SJSA1 (cell line): ENCODE data around the gene HNRNPA3. TPM values are rescaled to one million over a fixed set of nuclear protein-coding genes. Genes with fewer than 3 reads are reported as not detected.
"Not testable (repeated sequence)": the region's sequence is repeated elsewhere in the genome, so short reads cannot be mapped to it uniquely, and the experiment has no call there.

Experiments
- DNase-seq, 2 experiments: peaks; one replicate each; pipeline ENCODE4 v3.0.0-alpha.2; 2015 to 2020; ENCODE audit warnings: low spot score in 2 of 2, low read depth in 1 of 2
- H3K27ac ChIP-seq: fragments of 250-450 bp; sonication (Bioruptor Pico); 2 replicates; pipeline ENCODE4 v1.5.1; 2020; ENCODE audit warnings: mild to moderate bottlenecking, moderate library complexity
- H3K27me3 ChIP-seq: fragments of 250-450 bp; sonication (Bioruptor Pico); replicated peaks from 2 replicates; pipeline ENCODE4 v1.5.1; 2020; ENCODE audit warnings: mild to moderate bottlenecking, moderate library complexity
- H3K36me3 ChIP-seq: fragments of 250-450 bp; sonication (Bioruptor Pico); 2 replicates; pipeline ENCODE4 v1.5.1; 2020; ENCODE audit warnings: mild to moderate bottlenecking
- H3K4me1 ChIP-seq: fragments of 250-450 bp; sonication (Bioruptor Pico); replicated peaks from 2 replicates; pipeline ENCODE4 v1.6.1; 2021; ENCODE audit warnings: mild to moderate bottlenecking
- H3K4me3 ChIP-seq: fragments of 250-450 bp; sonication (Bioruptor Pico); 2 replicates; pipeline ENCODE4 v1.5.1; 2020; ENCODE audit warnings: mild to moderate bottlenecking
- H3K9me3 ChIP-seq: fragments of 250-450 bp; sonication (Bioruptor Pico); replicated peaks from 2 replicates; pipeline ENCODE4 v1.5.1; 2020; ENCODE audit warnings: mild to moderate bottlenecking
- total RNA-seq: library from RNA; depleted of rRNA; stranded (reverse); fragments of >200 nt; shearing (Covaris generic); gene quantifications from 2 replicates; pipeline ENCODE4 v1.2.3, GENCODE V29; 2014

HNRNPA3 gene
- total RNA-seq, 1 experiment from 2014 or later = 73.1 TPM

DNA sequence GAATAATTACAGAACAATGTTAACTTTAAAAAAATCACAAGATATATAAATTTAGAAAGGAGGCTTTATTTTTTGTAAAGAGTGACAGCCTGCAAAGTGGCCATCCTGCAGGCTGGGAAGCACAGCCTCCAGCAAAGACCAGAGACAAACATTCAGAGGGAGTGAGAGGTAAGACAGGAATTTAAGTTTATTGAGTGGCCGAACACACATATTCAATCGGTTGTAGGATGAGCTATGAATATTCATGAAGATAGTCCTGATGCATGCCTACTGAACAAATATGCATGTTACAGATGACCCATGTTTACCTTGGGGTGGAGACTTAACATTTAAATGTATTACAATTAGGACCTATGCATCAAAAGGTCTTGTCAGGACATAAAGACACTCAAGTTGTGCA is 33.4 kb upstream of the HNRNPA3 start:
- peaks cover 8% of the 10 kb centered on the region for H3K4me1 ChIP-seq
- DNase-seq = no peak
- H3K36me3 ChIP-seq = no peaks in the 10 kb centered on the region
- no peaks in the 10 kb centered on the region for H3K9me3 ChIP-seq
- no peak overlapping the region for H3K4me3 ChIP-seq
- no peaks in the 10 kb centered on the region for H3K27me3 ChIP-seq
- H3K27ac ChIP-seq = no peak overlapping the region

DNA sequence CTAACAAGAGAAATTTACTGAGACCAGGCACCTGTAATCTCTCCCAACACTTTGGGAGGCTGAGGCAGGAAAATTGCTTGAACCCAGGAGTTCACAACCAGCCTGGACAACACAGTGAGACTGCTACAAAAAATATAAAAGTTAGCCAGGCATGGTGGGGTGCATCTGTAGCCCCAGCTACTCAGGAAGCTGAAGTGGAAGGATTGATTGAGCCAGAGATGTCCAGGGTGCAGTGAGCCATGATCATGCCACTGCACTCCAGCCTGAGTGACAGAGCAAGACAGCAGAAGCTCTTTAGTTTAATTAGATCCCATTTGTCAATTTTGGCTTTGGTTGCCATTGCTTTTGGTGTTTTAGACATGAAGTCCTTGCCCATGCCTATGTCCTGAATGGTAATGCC is 32.9 kb upstream of the HNRNPA3 start:
- not testable (repeated sequence) for H3K36me3 ChIP-seq, H3K4me3 ChIP-seq, H3K9me3 ChIP-seq, H3K27ac ChIP-seq, DNase-seq, H3K4me1 ChIP-seq, H3K27me3 ChIP-seq

DNA sequence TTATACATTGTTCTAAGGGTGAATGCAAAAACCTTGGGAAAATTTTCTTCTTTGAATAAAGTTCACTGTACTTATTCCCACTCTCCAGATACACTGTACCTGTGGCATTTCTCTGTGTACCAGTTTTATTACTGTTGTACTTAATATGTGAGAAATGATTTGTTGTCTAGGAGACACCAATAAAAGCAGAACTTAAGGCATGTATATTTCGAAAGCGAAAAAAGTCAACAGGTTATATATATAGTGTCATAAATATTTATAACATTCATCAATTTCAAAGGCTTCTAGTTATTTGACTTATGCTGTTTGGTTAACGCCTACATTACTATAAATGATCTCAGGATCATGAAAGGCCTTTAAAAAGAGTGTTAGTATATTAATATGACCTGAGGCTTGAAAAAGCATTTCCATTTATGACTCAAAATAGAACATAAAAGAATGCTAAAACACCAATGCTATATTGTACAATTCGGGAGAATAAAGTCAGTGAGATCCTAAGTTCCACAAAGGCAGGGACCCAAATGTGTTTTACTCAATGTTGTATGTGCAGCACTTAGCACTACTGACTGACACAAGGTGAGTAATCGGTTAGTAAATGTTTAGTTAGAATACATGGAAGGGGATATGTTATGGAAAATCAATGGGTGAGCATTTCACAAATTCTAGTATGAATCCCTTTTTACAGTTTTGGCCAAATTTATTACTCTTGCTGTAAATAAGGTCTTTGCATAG is 32.2 kb upstream of the HNRNPA3 start:
- H3K27ac ChIP-seq = no peak overlapping the region
- no peak overlapping the region for H3K4me3 ChIP-seq
- no peaks in the 10 kb centered on the region for H3K36me3 ChIP-seq
- no peaks in the 10 kb centered on the region for H3K9me3 ChIP-seq
- DNase-seq = no peak
- peaks cover 8% of the 10 kb centered on the region for H3K4me1 ChIP-seq
- no peaks in the 10 kb centered on the region for H3K27me3 ChIP-seq

DNA sequence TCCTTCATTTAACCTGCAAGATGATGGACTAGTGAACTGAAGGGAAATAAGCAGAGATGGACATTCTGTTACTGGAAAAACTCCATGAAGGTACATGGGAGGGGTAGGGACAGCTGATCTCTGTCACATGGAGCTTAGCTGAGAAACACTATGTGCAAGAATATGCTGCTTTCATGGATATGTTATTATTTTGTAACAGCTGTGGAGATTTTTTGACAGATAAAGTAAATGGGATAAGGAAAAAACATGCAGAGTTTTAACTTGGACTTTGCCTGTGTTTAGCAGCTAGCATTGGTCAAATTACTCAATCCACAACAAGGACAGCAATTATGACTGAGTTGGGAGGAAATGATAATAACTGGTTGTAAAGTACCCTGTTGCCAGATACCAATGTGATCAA is 28.7 kb upstream of the HNRNPA3 start:
- no peak for DNase-seq
- no peaks in the 10 kb centered on the region for H3K27me3 ChIP-seq

DNA sequence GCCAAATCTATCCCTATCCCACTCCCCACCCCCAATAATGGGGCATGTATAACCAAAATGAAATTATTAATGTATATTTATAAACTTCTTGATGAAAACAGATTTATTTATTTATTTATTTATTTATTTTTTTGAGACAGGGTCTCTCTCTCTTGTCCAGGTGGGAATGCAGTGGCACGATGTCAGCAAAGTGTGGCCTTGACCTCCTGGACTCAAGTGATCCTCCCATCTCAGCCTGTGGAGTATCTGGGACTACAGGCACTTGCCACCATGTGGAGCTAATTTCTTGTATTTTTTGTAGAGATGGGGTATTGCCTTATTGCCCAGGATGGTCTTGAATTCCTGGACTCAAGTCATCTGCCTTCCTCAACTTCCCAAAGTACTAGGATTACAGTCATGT is 28.0 kb upstream of the HNRNPA3 start:
- H3K27me3 ChIP-seq = no peaks in the 10 kb centered on the region
- H3K9me3 ChIP-seq = no peaks in the 10 kb centered on the region
- no peaks in the 10 kb centered on the region for H3K4me1 ChIP-seq
- no peak overlapping the region for H3K4me3 ChIP-seq
- no peaks in the 10 kb centered on the region for H3K36me3 ChIP-seq
- DNase-seq = no peak
- H3K27ac ChIP-seq = no peak overlapping the region

More for the DNA sequence above, 28.7 kb upstream of the HNRNPA3 start:
- H3K4me3 ChIP-seq = no peak overlapping the region
- no peaks in the 10 kb centered on the region for H3K9me3 ChIP-seq
- H3K36me3 ChIP-seq = no peaks in the 10 kb centered on the region
- H3K4me1 ChIP-seq = no peaks in the 10 kb centered on the region
- no peak overlapping the region for H3K27ac ChIP-seq

DNA sequence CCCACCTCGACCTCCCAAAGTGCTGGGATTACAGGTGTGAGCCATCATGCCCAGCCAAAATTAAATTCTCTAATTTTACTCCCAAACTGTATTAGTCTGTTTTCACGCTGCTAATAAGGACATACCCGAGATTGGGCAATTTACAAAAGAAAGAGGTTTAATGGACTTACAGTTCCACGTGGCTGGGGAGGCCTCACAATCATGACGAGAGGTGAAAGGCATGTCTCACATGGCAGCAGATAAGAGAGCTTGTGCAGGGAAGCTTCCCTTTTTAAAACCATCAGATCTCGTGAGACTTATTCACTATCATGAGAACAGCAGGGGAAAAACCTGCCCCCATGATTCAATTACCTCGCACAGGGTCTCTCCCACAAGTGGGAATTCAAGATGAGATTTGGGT is 26.6 kb upstream of the HNRNPA3 start:
- H3K27ac ChIP-seq, H3K4me1 ChIP-seq, H3K9me3 ChIP-seq, H3K27me3 ChIP-seq, H3K36me3 ChIP-seq, H3K4me3 ChIP-seq, DNase-seq: not testable (repeated sequence)

DNA sequence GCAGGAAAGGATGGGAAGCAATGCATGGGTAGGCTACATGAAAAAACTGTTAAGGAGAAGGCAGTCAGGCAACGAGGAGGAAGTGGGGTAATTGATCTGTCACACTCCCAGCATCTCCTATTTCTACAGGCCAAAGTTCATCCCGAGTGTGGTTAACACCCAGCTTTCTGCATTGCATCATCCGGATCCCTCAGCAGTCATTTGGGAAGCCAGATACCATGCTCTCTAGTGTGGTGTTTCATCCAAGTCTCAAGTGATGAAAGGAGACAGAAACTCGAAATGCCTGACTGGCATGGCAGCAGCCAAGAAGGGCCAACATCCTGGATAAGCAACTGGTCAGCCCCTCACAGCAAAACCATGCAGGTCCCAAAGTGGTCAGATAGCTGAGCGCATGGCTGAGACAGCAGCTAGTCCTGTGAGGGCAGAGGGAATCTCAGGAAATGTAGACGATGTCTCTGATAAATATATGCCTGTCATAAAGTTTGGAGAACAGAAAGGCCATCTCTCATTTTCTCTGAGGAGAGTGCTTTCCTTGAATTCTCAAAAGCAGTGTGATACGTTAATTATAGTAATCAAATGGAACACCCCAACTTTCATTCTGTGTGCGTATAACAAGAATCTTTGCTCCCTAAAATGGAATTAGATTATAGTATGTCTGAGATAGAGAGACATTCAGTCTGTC is 24.8 kb upstream of the HNRNPA3 start:
- Histone ChIP-seq H3K4me3 (no peak overlapping the region), H3K4me1 (no peaks in the 10 kb centered on the region), H3K27me3 (no peaks in the 10 kb centered on the region), H3K36me3 (no peaks in the 10 kb centered on the region), H3K27ac (no peak overlapping the region), H3K9me3 (no peaks in the 10 kb centered on the region)
- no peak for DNase-seq

DNA sequence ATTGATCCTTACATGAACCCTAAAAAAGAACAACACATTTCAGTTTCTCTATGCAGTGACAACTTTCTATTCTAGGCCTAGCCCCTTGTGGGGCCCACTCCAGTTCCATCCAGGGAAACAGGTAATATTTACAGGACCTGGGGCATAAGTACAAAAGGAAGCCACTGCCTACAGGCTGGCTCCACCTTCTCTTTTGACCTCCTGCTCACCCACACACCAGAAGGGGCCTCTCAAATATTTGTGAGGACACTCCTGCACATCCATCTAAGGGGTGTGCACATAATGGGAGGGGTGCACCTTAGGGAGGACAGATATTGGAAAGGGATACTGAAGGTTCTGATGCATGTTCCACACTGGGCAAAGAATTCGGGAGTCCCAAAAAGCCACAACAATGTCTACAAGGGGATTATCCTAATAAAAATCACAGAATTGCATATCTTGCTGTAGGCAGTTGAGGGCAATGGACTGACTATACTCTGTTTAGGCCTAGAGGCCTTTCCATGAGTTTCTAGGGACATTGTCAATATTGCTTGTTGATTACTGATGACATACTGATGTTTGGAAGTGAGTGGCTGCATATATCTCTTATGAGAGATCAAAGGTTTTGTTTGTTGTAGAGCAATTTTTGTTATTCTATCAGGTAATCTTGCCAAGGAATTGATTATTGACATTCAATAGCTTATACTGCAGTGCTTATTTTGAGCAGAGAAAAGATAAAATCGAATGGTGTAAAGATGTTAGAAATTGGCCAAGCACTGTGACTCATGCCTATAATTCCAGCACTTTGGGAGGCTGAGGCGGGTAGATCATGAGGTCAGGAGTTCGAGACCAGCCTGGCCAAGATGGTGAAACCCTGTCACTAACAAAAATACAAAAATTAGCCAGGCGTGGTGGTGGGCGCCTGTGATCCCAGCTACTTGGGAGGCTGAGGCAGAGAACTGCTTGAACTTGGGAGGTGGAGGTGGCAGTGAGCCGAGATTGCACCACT is 23.8 kb upstream of the HNRNPA3 start:
- no peak overlapping the region for H3K4me3 ChIP-seq
- H3K27ac ChIP-seq = no peak overlapping the region
- no peak for DNase-seq
- no peaks in the 10 kb centered on the region for H3K9me3 ChIP-seq
- H3K27me3 ChIP-seq = no peaks in the 10 kb centered on the region
- H3K36me3 ChIP-seq = no peaks in the 10 kb centered on the region
- H3K4me1 ChIP-seq = no peaks in the 10 kb centered on the region

DNA sequence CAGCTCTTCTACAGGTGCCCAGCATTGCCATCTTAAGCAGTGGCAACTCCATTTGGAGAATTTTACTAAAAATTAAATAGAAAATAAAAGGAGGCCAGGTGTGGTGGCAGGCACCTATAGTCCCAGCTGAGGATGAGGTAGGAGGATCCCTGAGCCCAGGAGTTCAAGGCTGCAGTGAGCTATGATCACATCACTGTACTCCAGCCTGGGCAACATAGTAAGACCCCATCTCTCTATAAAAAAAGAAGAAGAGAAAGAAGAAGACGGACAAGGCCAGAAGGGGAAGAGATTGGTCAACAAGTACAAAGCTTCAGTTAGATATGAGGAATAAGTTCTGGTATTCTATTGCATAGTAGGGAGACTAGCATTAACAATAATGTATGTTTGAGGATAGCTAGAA is 21.7 kb upstream of the HNRNPA3 start:
- no peak for DNase-seq
- no peaks in the 10 kb centered on the region for H3K27me3 ChIP-seq
- H3K4me1 ChIP-seq = no peaks in the 10 kb centered on the region
- no peak overlapping the region for H3K27ac ChIP-seq
- no peaks in the 10 kb centered on the region for H3K36me3 ChIP-seq
- H3K9me3 ChIP-seq = no peaks in the 10 kb centered on the region
- H3K4me3 ChIP-seq = no peak overlapping the region

DNA sequence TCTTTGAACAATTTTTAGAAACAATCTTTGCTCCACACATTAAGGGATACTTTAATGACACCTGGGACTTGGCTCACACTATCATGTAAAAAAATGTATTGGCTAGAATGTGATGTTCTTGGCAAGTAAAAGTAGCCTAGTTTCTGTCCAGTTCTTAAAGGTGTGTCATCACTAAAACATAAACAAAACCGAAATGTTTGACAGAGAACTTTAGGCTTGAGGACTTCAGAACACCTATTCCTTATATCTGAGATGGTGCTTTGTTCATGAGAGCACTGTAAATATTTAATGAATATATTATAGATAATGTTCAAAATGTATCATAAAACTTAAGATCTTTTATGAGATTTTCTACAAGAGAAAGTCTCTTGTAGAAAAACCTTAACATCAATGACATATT is 19.8 kb upstream of the HNRNPA3 start:
- no peak for DNase-seq
- Histone ChIP-seq H3K27ac (no peak overlapping the region), H3K9me3 (no peaks in the 10 kb centered on the region), H3K27me3 (no peaks in the 10 kb centered on the region), H3K4me1 (no peaks in the 10 kb centered on the region), H3K36me3 (no peaks in the 10 kb centered on the region), H3K4me3 (no peak overlapping the region)

DNA sequence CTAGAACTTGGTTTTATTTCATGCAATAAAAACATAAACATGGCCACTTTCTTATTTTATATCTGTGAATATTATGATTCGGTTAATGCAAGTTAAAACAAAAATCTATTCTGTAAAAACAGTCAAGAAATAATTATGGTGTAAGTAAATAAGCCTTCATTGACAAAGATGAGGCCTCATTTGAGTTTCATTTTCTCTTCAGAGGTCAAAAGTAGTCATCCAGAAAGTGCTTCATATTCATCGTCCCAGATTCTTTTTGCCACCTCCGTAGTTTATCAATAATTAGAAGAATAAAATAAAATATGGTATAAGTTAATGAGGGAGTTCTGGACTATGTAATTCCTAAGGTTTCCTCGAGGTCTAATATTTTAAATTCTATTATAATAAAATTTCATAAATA is 19.4 kb upstream of the HNRNPA3 start:
- no peaks in the 10 kb centered on the region for H3K27me3 ChIP-seq
- no peaks in the 10 kb centered on the region for H3K9me3 ChIP-seq
- H3K4me3 ChIP-seq = no peak overlapping the region
- no peak for DNase-seq
- H3K4me1 ChIP-seq = no peaks in the 10 kb centered on the region
- H3K27ac ChIP-seq = no peak overlapping the region
- no peaks in the 10 kb centered on the region for H3K36me3 ChIP-seq

DNA sequence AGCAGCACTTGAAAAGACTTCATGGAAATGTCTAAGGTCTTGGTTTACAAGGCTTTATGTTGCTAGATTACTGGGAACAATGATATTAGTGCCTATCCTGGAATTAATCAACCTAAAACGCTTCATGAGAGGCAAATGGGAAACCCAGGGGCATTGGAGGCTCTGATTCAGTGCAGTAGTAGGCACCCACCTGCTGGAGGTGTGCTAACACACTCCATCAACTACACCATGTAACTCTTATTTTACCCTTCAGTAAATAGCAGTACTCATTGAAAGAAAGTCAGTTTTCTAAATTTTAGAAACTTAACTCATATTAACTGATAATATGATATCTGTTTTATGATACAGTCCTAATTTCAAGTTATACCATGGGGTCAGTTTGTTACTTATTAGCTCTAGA is 17.4 kb upstream of the HNRNPA3 start:
- no peaks in the 10 kb centered on the region for H3K36me3 ChIP-seq
- no peak for DNase-seq
- no peaks in the 10 kb centered on the region for H3K9me3 ChIP-seq
- H3K27me3 ChIP-seq = no peaks in the 10 kb centered on the region
- H3K27ac ChIP-seq = no peak overlapping the region
- H3K4me1 ChIP-seq = no peaks in the 10 kb centered on the region
- no peak overlapping the region for H3K4me3 ChIP-seq

DNA sequence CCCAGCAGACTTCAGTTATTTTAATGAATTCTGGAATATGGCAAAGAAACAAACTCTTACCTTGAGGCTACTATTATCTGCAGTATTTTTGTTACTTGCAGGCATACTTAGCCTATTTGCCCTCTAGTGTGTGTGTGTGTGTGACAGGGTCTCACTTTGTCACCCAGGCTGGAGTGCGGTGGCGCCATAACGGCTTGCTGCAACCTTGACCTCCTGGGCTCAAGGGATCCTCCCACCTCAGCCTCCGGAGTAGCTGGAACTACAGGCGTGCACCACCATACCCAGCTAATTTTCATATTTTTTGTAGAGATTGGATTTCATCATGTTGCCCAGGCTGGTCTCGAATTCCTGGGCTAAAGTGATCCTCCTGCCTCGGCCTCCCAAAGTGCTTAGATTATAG is 12.2 kb upstream of the HNRNPA3 start:
- H3K27me3 ChIP-seq, H3K4me1 ChIP-seq, H3K36me3 ChIP-seq, DNase-seq, H3K9me3 ChIP-seq, H3K4me3 ChIP-seq, H3K27ac ChIP-seq: not testable (repeated sequence)

DNA sequence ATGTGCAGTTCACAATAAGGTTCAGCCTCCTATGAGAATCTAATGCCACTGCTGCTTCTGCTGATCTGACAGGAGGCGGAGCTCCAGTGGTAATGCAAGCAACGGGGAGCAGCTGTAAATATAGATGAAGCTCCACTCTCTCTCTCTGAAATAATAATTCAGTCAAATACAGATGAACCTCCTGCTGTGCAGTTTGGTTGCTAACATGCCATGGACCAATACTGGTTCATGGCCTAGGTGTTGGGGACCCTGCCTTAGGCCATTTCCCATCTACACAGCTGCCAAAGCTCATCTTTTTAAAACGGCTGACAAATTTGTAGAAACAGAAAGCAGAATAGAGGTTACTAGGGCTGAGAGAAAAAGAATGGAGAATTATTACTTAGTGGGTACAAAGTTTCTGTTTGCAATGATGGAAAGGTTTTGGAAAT is 10.7 kb upstream of the HNRNPA3 start:
- Histone ChIP-seq H3K4me3 (no peak overlapping the region), H3K36me3 (no peaks in the 10 kb centered on the region)

More for the DNA sequence above, 10.7 kb upstream of the HNRNPA3 start:
- no peak for DNase-seq
- Histone ChIP-seq H3K27ac (no peak overlapping the region), H3K4me1 (peaks cover 6% of the 10 kb centered on the region), H3K9me3 (no peaks in the 10 kb centered on the region), H3K27me3 (no peaks in the 10 kb centered on the region)
